Nephron (organoid): ENCODE measurements around the gene PDE4D.

ENCODE experiments used
- H3K27ac Mint-ChIP-seq, 3 experiments: 2 replicates each; pipeline ENCODE4 v1.8.0; 2020; ENCODE audit warnings: mixed read lengths in 3 of 3, mild to moderate bottlenecking in 2 of 3, moderate library complexity in 1 of 3
- H3K27me3 Mint-ChIP-seq: 2 replicates; pipeline ENCODE4 v1.8.0; 2021; ENCODE audit warnings: low read depth, mild to moderate bottlenecking, moderate library complexity, mixed read lengths
- H3K36me3 Mint-ChIP-seq: 2 replicates; pipeline ENCODE4 v1.8.0; 2020; ENCODE audit warnings: low read depth, mixed read lengths
- H3K4me1 Mint-ChIP-seq: 2 replicates; pipeline ENCODE4 v1.8.0; 2020; ENCODE audit warnings: mixed read lengths
- H3K4me3 Mint-ChIP-seq, 3 experiments: 2 replicates each; pipeline ENCODE4 v1.8.0; 2020; ENCODE audit warnings: mild to moderate bottlenecking in 3 of 3, mixed read lengths in 3 of 3, moderate library complexity in 2 of 3
- H3K9me3 Mint-ChIP-seq: 2 replicates; pipeline ENCODE4 v1.8.0; 2020; ENCODE audit warnings: mixed read lengths
- TF ChIP-seq, protein P1 (sequence below), 3 experiments: fragments of 200-600 bp; sonication (generic); IDR thresholded peaks; one replicate each; pipeline ENCODE4 v1.5.0; 2021; ENCODE audit warnings: antibody characterized with exemption in 3 of 3; ENCODE audit not compliant: unreplicated experiment in 3 of 3

PDE4D gene

GRCh38 chr5:59171131-59171530 lies 722.4 kb downstream of the PDE4D start:
- peaks cover 9% of the 10 kb centered on the region for H3K4me1 Mint-ChIP-seq
- TF ChIP-seq, protein P1, sequence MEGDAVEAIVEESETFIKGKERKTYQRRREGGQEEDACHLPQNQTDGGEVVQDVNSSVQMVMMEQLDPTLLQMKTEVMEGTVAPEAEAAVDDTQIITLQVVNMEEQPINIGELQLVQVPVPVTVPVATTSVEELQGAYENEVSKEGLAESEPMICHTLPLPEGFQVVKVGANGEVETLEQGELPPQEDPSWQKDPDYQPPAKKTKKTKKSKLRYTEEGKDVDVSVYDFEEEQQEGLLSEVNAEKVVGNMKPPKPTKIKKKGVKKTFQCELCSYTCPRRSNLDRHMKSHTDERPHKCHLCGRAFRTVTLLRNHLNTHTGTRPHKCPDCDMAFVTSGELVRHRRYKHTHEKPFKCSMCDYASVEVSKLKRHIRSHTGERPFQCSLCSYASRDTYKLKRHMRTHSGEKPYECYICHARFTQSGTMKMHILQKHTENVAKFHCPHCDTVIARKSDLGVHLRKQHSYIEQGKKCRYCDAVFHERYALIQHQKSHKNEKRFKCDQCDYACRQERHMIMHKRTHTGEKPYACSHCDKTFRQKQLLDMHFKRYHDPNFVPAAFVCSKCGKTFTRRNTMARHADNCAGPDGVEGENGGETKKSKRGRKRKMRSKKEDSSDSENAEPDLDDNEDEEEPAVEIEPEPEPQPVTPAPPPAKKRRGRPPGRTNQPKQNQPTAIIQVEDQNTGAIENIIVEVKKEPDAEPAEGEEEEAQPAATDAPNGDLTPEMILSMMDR (IDR thresholded peaks at IDR 0.05; ENCODE audit: unreplicated experiment in 3 of 3) = no peak
- H3K9me3 Mint-ChIP-seq = no peaks in the 10 kb centered on the region
- no peak overlapping the region for H3K4me3 Mint-ChIP-seq
- H3K27ac Mint-ChIP-seq = no peak overlapping the region
- no peaks in the 10 kb centered on the region for H3K27me3 Mint-ChIP-seq
- no peaks in the 10 kb centered on the region for H3K36me3 Mint-ChIP-seq

- H3K27ac Mint-ChIP-seq = no peak overlapping the region
- peaks cover 9% of the 10 kb centered on the region for H3K4me1 Mint-ChIP-seq
- H3K4me3 Mint-ChIP-seq = no peak overlapping the region
Measured at GRCh38 chr5:59169768-59170150, 723.8 kb downstream of the PDE4D start.

GRCh38 chr5:59169081-59169767 lies 724.3 kb downstream of the PDE4D start:
- no peaks in the 10 kb centered on the region for H3K9me3 Mint-ChIP-seq
- H3K4me3 Mint-ChIP-seq = no peak overlapping the region
- TF ChIP-seq, protein P1 (IDR thresholded peaks at IDR 0.05; ENCODE audit: unreplicated experiment in 3 of 3) = no peak
- no peaks in the 10 kb centered on the region for H3K27me3 Mint-ChIP-seq
- no peaks in the 10 kb centered on the region for H3K36me3 Mint-ChIP-seq
- no peak overlapping the region for H3K27ac Mint-ChIP-seq
- peaks cover 8% of the 10 kb centered on the region for H3K4me1 Mint-ChIP-seq

More at GRCh38 chr5:59169768-59170150, 723.8 kb downstream of the PDE4D start:
- TF ChIP-seq, protein P1 (IDR thresholded peaks at IDR 0.05; ENCODE audit: unreplicated experiment in 3 of 3) = no peak
- H3K36me3 Mint-ChIP-seq = no peaks in the 10 kb centered on the region
- no peaks in the 10 kb centered on the region for H3K9me3 Mint-ChIP-seq
- no peaks in the 10 kb centered on the region for H3K27me3 Mint-ChIP-seq

DNA sequence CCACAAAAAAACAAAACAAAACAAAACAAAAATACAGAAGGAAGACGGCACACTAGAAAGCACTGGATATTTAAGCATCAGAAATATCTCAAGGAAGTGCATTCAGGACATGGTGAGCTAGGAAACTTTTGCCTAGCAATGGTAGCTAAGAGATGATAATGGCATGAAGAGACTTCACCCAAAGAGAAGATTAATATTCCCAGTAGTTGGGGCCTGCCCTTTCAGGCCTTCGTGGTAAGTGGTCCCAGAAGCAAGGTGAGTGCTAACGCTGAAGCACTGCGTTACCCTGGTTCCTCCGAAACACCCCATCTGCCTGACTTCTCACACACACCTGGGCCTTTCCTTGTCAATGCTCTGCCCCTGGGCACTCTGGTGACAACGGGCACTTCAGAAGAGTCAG lies 725.5 kb downstream of the PDE4D start:
- Mint-ChIP-seq H3K4me3 (no peak overlapping the region), H3K36me3 (no peaks in the 10 kb centered on the region), H3K4me1 (no peaks in the 10 kb centered on the region), H3K9me3 (no peaks in the 10 kb centered on the region), H3K27me3 (no peaks in the 10 kb centered on the region), H3K27ac (peak overlapping the region in 1 of 3 experiments; percentile 33)
- TF ChIP-seq, protein P1 (IDR thresholded peaks at IDR 0.05; ENCODE audit: unreplicated experiment in 3 of 3) = no peak

- no peaks in the 10 kb centered on the region for H3K9me3 Mint-ChIP-seq
- no peak overlapping the region for H3K4me3 Mint-ChIP-seq
- TF ChIP-seq, protein P1 (IDR thresholded peaks at IDR 0.05; ENCODE audit: unreplicated experiment in 3 of 3) = no peak
- no peak overlapping the region for H3K27ac Mint-ChIP-seq
- H3K4me1 Mint-ChIP-seq = no peaks in the 10 kb centered on the region
- no peaks in the 10 kb centered on the region for H3K27me3 Mint-ChIP-seq
- H3K36me3 Mint-ChIP-seq = no peaks in the 10 kb centered on the region
Measured at GRCh38 chr5:59164041-59164830, 729.3 kb downstream of the PDE4D start.
